AG20443 (cell line): ENCODE data around the gene ACP7.
"Not testable (repeated sequence)": the region's sequence is repeated elsewhere in the genome, so short reads cannot be mapped to it uniquely, and the experiment has no call there.

Experiments used
- DNase-seq: peaks from one replicate; pipeline ENCODE4 v3.0.0; 2012; ENCODE audit warnings: low spot score, mixed read lengths

Gene ACP7, protein sequence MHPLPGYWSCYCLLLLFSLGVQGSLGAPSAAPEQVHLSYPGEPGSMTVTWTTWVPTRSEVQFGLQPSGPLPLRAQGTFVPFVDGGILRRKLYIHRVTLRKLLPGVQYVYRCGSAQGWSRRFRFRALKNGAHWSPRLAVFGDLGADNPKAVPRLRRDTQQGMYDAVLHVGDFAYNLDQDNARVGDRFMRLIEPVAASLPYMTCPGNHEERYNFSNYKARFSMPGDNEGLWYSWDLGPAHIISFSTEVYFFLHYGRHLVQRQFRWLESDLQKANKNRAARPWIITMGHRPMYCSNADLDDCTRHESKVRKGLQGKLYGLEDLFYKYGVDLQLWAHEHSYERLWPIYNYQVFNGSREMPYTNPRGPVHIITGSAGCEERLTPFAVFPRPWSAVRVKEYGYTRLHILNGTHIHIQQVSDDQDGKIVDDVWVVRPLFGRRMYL

DNA sequence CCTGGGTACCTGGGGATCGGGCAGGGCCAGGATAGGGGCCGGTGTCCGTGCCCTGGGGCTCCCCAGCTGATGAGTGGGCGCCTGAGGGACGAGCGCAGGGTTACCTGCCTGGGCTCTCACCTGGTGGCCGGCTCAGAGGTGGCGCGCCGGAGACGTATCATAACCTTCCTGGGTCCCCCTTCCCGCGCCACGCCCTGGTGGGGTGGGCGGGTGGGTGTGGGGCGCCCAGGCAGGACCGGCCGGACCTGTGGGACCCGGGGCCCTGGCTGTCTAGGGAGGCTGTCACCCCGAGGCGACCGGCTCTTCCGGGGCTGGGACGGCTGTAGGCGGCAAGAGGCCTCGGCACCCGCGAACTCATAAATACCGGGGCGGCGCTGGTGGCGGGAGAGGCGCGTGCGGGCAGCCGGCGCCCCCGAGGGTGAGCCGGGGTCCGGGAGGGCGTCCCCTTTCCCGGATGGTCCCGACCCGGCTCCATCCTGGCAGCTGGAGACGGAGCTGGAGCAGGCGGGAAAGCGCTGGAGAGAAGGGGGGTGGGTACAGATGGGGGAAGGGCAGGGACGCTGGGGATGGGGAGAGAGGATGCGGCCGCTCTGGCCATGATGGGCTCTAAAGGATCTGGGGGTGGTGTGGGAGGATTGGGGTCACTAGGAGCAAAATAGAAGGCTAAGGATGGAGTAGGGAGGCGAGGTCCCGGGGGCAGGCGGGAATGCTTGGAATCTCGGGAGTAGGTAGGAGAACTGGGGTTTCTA is at the start of gene ACP7:
Gene ACP7 (plus strand): TSS at position 386 of the 749 bp plus-strand sequence. CDS start 902 bp downstream, outside the sequence.
- DNase-seq, result no peak

DNA sequence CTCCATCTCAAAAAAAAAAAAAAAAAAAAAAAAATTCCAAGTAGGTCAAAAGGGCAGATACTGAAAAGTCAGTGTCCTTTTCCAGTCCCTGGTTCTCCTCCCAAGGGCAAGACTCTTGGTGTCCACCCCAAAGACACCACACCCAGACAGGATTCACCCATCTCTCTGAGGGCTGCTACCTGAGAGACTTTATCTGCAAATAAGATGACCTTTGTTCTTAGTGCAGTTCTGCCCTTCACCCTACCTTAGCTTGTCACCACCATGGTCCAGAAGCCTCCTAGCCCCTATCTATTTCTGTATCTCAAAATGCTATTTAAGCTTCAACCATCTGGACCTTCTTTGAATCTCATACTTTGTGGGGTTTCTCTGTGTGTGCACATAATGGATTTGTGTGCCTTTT is 47.6 kb upstream of the ACP7 start:
- DNase-seq, result no peak

- no peak for DNase-seq
Observed at GRCh38 chr19:39037194-39037593, 47.0 kb upstream of the ACP7 start.

DNA sequence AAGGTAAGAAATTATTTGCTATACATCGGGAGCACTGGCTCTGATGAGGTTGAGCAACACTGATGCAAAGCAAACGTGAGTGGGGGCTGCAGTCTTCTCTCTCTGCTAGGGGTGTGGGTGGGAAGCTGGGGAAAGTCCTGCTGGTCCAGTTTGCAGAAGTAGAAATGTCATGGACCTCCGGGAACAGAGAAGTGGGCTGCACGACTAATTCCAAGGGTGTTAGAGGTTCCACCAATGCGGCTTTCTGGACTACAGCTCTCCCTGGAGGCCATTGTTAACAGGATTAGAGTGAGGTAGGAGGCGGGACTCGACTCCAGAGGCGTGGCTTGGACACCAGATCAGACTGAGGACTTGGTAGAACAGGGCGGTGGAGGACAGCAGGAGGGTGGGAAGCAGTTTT is 46.1 kb upstream of the ACP7 start:
- DNase-seq, result peak; percentile 69

DNA sequence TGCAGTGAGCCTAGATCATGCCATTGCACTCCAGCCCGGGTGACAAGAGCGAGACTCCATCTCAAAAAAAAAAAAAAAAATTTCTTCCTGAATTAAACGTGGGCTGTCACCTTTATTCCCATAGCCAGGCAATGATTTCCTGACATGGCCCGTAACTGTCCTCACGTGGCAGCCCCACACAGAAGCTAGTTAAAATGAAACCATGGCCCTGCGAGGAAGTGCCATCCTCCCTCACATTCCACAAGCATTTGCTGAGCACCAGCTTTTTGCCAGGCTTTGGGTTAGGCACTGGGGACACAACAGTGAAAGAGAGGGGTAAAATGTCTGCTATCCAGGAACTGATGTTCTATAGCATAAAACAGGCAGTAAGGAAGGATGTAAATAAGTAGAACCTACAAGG is 38.7 kb upstream of the ACP7 start:
- no peak for DNase-seq

DNA sequence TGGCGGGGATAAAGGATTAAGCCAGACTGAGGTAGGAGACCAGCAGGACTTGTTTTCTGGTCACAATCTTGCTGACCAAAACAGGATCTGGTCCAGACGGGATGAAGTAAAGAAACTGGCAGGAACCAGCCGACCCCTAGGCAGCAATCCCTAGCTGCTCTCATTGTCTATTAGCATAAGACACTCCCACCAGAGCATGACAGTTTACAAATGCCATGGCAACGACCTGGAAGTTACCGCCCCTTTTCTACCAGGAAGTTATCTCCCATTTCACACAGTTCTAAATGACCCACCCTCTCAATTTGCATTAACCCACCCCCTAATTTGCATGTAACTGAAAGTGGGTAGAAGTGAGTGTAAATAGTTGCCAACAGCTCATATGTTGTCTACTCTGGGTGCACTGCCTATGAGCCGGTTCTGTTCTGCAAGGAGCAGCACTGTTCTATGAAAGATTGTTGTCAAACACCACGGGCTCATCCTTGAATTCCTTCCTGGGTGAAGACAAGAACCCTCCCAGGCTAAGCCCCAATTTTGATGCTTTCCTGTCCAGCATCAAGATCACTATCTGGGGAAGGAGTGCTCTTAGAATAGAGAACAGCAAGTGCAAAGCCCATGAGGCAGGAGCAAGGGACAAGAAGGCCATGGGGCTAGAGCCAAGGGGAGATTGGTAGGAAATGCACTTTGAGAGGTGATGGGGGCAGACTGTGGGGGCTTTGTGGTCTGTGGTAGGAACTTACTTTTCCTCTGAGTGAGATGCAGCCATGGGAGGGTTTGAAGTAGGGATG is 37.9 kb upstream of the ACP7 start:
- DNase-seq, result no peak

- DNase-seq, result no peak
Observed at GRCh38 chr19:39047073-39047472, 37.1 kb upstream of the ACP7 start.

DNA sequence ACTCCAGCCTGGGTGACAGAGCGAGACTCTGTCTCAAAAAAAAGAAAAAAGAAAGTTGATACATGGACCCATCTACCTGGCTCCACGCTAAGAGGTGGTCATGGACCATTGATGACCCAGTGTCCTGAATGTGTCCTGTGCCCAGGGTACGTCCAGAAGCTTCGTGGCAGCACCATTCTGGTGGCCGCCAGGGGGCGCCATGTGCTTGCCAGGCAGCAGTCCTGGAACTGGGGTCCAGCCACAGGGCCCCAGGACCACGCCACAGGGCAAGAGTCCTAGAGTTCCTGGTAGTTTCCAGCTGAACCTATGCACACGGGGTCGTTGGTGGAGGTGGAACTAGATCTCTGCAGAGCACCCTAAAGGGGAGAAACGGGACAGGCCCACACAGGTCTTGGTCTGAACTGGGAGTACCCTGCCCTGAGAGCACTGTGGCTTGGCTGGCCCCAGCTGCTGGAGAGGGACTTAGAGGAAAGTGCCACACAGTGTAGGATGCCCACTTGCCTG is 31.9 kb upstream of the ACP7 start:
- DNase-seq, result peak; percentile 72

DNA sequence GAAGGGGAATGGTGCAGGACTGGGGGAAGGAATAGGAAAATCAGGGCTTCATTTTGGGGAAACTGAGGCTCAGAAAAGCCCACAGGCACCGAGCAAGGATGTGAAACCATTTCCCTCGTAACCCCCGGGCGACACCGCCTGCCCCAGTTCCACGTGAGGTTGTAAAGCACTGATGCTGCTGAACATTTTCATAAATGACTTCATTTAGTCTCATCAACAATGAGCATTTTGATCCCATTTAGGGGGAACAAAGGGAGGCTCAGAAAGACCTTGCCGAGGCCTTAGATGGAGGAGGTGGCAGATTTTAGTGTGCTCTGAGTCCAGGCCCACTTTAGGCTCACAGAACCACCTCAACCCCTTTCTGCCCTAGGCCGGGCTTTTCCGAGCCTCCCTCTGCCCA is 31.3 kb upstream of the ACP7 start:
- no peak for DNase-seq

GRCh38 chr19:39053276-39054090 is 30.7 kb upstream of the ACP7 start:
- no peak for DNase-seq

GRCh38 chr19:39054091-39054470 is 30.1 kb upstream of the ACP7 start:
- no peak for DNase-seq

- no peak for DNase-seq
Observed at GRCh38 chr19:39057615-39058014, 26.6 kb upstream of the ACP7 start.

DNA sequence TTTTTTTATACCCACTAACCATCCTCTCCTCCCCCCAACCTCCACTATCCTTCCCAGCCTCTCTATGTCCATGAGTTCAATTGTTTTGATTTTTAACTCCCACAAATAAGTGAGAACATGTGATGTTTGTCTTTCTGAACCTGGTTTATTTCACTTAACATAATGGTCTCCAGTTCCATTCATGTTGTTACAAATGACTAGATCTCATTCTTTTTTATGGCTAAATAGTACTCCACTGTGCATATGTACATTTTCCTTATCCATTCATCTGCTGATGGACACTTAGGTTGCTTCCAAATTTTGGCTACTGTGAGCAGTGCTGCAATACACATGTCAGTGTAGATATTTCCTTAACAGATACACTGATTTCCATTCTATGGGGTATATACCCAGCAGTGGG is 24.9 kb upstream of the ACP7 start:
- no peak for DNase-seq

DNA sequence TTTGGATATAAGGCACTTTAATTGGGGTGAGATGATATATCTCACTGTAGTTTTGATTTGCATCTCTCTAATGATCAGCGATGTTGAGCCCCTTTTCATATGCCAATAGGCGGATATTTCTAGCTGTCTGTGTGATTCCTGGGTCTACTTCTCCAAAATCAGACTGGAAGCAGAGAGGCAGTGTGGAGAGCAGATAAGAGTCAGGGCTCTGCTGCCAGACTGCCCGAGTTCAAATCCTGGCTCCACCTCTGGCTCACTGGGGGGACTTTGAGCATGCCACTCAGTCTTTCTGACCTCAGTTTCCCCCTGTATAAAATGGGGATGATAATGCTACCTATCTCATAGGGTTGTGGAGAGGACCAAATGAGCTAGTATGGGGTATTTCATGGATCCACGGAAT is 24.0 kb upstream of the ACP7 start:
- no peak for DNase-seq

- no peak for DNase-seq
Observed at GRCh38 chr19:39064405-39064804, 19.8 kb upstream of the ACP7 start.

GRCh38 chr19:39065928-39066327 is 18.2 kb upstream of the ACP7 start:
- no peak for DNase-seq

DNA sequence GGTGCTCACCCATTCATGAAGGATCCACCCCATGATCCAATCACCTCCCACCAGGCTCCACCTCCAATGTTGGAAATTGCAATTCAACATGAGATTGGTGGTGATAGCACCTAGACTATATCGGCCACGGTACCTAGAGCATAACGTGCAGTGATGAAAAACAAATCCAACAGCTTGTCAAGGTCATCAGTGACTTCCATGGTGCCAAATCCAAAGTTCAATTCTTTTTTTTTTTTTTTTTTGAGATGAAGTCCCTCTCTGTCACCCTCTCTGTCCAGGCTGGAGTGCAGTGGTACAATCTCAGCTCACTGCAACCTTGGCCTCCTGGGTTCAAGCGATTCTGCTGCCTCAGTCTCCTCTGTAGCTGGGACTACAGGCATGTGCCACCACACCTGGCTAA is 17.1 kb upstream of the ACP7 start:
- DNase-seq, result no peak

- not testable (repeated sequence) for DNase-seq
Observed at GRCh38 chr19:39068259-39068658, 15.9 kb upstream of the ACP7 start.

DNA sequence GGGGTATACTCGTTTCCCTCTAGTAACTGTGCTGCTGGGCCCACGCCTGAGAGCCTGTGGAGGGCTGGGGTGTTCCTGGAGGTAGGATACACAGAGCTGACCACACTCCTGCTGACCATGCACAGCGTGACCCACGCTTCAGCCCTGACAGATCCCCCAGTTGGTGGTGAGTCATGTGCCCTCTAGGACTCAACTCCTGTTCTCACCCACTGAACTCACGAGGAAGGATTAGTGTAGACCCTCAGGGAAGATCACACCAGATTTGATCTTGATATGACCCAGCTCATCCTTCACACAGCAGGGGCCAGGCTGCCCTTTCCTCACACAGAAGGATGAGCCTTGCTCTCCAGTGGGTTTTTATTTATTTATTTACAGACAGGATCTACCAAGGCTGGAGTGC is 13.3 kb upstream of the ACP7 start:
- DNase-seq, result no peak

GRCh38 chr19:39074205-39074692 is 9.9 kb upstream of the ACP7 start:
- DNase-seq, result no peak

- DNase-seq, result no peak
Observed at GRCh38 chr19:39074942-39075341, 9.2 kb upstream of the ACP7 start.
